Esophagus muscularis mucosa (tissue), 4 donors: Measurements from ENCODE around the gene SLC22A3. TPM values are rescaled to one million over a fixed set of nuclear protein-coding genes. Genes with fewer than 3 reads are reported as not detected.

ENCODE experiments used
- DNase-seq: peaks from one replicate; pipeline ENCODE4 v3.0.0-alpha.2; 2017; ENCODE audit errors: extremely low spot score
- H3K27ac ChIP-seq, 4 donors: fragments of 200-600 bp; sonication (generic); replicated peaks in 1 of 4; 1 replicate in 3 of 4; 2 replicates in 1 of 4; pipeline ENCODE4 v1.5.1; 2016 to 2019; ENCODE audit warnings: mild to moderate bottlenecking in 1 of 4
- H3K27me3 ChIP-seq, 4 donors: fragments of 200-600 bp; sonication (generic); one replicate each; pipeline versions ENCODE4 v1.5.1 to v1.6.0; 2016 to 2019
- H3K36me3 ChIP-seq, 4 donors: fragments of 200-600 bp; sonication (generic); one replicate each; pipeline ENCODE4 v1.5.1; 2016 to 2019
- H3K4me1 ChIP-seq, 4 donors: fragments of 200-600 bp; sonication (generic); one replicate each; pipeline ENCODE4 v1.5.1; 2016 to 2019
- H3K4me3 ChIP-seq, 4 donors: fragments of 200-600 bp; sonication (generic); 1 replicate in 2 of 4; 2 replicates in 2 of 4; pipeline ENCODE4 v1.5.1; 2016 to 2019; ENCODE audit warnings: mild to moderate bottlenecking in 4 of 4, moderate library complexity in 1 of 4
- H3K9me3 ChIP-seq, 4 donors: fragments of 200-600 bp; sonication (generic); 1 replicate in 3 of 4; 2 replicates in 1 of 4; pipeline ENCODE4 v1.5.1; 2016 to 2019
- EP300 ChIP-seq: sonication (generic); formaldehyde crosslinking; IDR thresholded peaks from one replicate; pipeline ENCODE4 v1.6.1; 2017; ENCODE audit warnings: antibody characterized with exemption
- POLR2A ChIP-seq: fragments of 450-650 bp; IDR thresholded peaks from one replicate; pipeline ENCODE4 v1.6.1; 2017; ENCODE audit warnings: antibody characterized with exemption, moderate library complexity, mild to moderate bottlenecking, low read depth
- POLR2AphosphoS5 ChIP-seq, 2 donors: sonication (generic); formaldehyde crosslinking; IDR thresholded peaks; one replicate each; pipeline ENCODE4 v1.6.1; 2017; ENCODE audit warnings: antibody characterized with exemption in 2 of 2
- WGBS: methylation state at CpG from one replicate; pipeline ENCODE4 v1.1.5; 2018; 5-methylcytosine and 5-hydroxymethylcytosine counted together
- intact Hi-C: fragments of 100-400 bp; cut with DNase I; formaldehyde crosslinking; loops from one replicate; pipeline ENCODE4 v1.15.1; 2023
- total RNA-seq, 4 donors: library from RNA; depleted of rRNA; stranded (reverse); fragments of >200 nt; gene quantifications; one replicate each; pipeline versions ENCODE4 v1.1.0 to v1.2.1, GENCODE V29; 2016
- TF ChIP-seq, protein P1 (sequence below), 3 experiments: fragments of 200-600 bp in 2 of 3; fragments of 450-650 bp in 1 of 3; sonication (generic) in 2 of 3; IDR thresholded peaks; one replicate each; pipeline ENCODE4 v1.5.1; 2017 to 2019; ENCODE audit warnings: antibody characterized with exemption in 3 of 3, mild to moderate bottlenecking in 2 of 3, moderate library complexity in 1 of 3

The SLC22A3 gene
- total RNA-seq, 4 donors from 2014 or later: 16.8 to 20.4 (median 18.9) TPM

DNA sequence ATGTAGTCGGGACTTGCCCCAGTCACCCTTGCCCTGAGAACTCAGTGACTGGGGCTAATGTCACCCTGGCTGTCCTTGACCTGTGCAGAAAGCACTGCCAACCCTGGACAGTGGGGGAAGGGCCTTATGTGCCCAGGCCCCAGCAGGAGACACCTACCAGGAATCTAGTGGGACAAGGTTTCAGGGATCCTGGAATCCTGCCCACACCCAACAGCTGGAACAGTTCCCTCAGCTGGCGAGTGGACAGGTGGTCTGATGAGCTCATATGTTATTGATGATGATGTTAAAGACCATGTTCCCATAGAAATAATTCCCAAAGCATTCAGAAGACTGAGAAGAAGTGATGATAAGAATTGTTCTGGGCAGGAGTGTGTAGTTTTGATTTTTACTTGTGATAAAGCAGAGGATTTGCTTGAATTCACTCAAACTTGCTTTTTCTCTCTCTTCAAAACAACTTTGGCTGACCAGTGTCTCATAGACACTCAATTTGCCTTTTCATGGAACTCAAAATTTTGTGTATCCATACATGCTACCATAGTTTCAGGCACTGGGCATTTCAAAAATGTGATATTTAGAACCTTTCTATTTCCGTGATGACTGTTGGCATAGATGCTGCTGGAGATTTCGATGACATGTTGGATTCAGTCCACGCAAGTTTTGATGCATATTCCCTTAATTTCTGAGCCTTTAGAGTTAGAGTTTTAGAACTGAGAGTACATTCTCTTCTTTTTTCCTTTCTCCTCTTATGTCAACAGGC lies 79.3 kb downstream of the SLC22A3 start:
- TF ChIP-seq POLR2AphosphoS5 (IDR thresholded peaks at IDR 0.05): no peak
- TF ChIP-seq, protein P1, sequence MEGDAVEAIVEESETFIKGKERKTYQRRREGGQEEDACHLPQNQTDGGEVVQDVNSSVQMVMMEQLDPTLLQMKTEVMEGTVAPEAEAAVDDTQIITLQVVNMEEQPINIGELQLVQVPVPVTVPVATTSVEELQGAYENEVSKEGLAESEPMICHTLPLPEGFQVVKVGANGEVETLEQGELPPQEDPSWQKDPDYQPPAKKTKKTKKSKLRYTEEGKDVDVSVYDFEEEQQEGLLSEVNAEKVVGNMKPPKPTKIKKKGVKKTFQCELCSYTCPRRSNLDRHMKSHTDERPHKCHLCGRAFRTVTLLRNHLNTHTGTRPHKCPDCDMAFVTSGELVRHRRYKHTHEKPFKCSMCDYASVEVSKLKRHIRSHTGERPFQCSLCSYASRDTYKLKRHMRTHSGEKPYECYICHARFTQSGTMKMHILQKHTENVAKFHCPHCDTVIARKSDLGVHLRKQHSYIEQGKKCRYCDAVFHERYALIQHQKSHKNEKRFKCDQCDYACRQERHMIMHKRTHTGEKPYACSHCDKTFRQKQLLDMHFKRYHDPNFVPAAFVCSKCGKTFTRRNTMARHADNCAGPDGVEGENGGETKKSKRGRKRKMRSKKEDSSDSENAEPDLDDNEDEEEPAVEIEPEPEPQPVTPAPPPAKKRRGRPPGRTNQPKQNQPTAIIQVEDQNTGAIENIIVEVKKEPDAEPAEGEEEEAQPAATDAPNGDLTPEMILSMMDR (IDR thresholded peaks at IDR 0.05): no peak
- no peak for TF ChIP-seq EP300
- no peak for TF ChIP-seq POLR2A
- DNase-seq: no peak
- Histone ChIP-seq H3K4me1 (peaks cover 39 to 66% (median 54%) of the 10 kb centered on the region in 4 donors), H3K9me3 (no peaks in the 10 kb centered on the region), H3K36me3 (no peaks in the 10 kb centered on the region), H3K27ac (peak overlapping the region; percentile 25 to 81 (median 58)), H3K27me3 (no peaks in the 10 kb centered on the region), H3K4me3 (no peak overlapping the region)
- intact Hi-C loops: no loop called here
- WGBS: 65% methylated on average over 5 of the region's 5 CpGs

GRCh38 chr6:160428069-160428430 lies 79.9 kb downstream of the SLC22A3 start:
- H3K27ac ChIP-seq: peak overlapping the region; percentile 10 to 81 (median 58)

GRCh38 chr6:160428818-160429619 lies 80.8 kb downstream of the SLC22A3 start:
- Histone ChIP-seq H3K36me3 (no peaks in the 10 kb centered on the region), H3K4me3 (no peak overlapping the region), H3K9me3 (no peaks in the 10 kb centered on the region), H3K27ac (peak overlapping the region; percentile 55 to 81 (median 75)), H3K27me3 (no peaks in the 10 kb centered on the region), H3K4me1 (peaks cover 39 to 64% (median 52%) of the 10 kb centered on the region in 4 donors)
- TF ChIP-seq, protein P1 (IDR thresholded peaks at IDR 0.05): no peak
- TF ChIP-seq POLR2AphosphoS5 (IDR thresholded peaks at IDR 0.05) (no peak), EP300 (no peak), POLR2A (no peak)
- WGBS: 57% methylated on average over 9 of the region's 9 CpGs
- intact Hi-C loops: no loop called here
- DNase-seq: peak; percentile 60

More at GRCh38 chr6:160428069-160428430, 79.9 kb downstream of the SLC22A3 start:
- TF ChIP-seq, protein P1 (IDR thresholded peaks at IDR 0.05): no peak
- no peaks in the 10 kb centered on the region for H3K27me3 ChIP-seq
- DNase-seq: no peak
- intact Hi-C loops: no loop called here
- H3K9me3 ChIP-seq: no peaks in the 10 kb centered on the region
- no peaks in the 10 kb centered on the region for H3K36me3 ChIP-seq
- H3K4me1 ChIP-seq: peaks cover 39 to 64% (median 52%) of the 10 kb centered on the region in 4 donors
- no peak overlapping the region for H3K4me3 ChIP-seq
- WGBS: 48% methylated on average over 4 of the region's 4 CpGs

GRCh38 chr6:160429620-160429895 lies 81.4 kb downstream of the SLC22A3 start:
- Histone ChIP-seq H3K4me1 (peaks cover 39 to 64% (median 51%) of the 10 kb centered on the region in 4 donors), H3K27ac (peak overlapping the region; percentile 55 to 81 (median 75)), H3K9me3 (no peaks in the 10 kb centered on the region), H3K4me3 (no peak overlapping the region), H3K27me3 (no peaks in the 10 kb centered on the region), H3K36me3 (no peaks in the 10 kb centered on the region)
- intact Hi-C loops: no loop called here
- TF ChIP-seq EP300 (no peak), POLR2AphosphoS5 (IDR thresholded peaks at IDR 0.05) (no peak), POLR2A (no peak)
- TF ChIP-seq, protein P1 (IDR thresholded peaks at IDR 0.05): no peak
- peak; percentile 50 for DNase-seq
- WGBS: 54% methylated on average over 4 of the region's 4 CpGs
